Measurements from ENCODE around the gene IL6ST. TPM values are rescaled to one million over a fixed set of nuclear protein-coding genes. Genes with fewer than 3 reads are reported as not detected.
A peak's percentile ranks its signal among the peaks of the same experiment; 100 is the strongest.

IL6ST gene
- total RNA-seq, 1 donor from 2014 or later: 37.7 TPM

- Mint-ChIP-seq H3K36me3 (ENCODE audit: unreplicated experiment) (peaks cover 5% of the 10 kb centered on the region), H3K27ac (ENCODE audit: unreplicated experiment) (no peak overlapping the region), H3K9me3 (ENCODE audit: unreplicated experiment) (peaks cover 5% of the 10 kb centered on the region), H3K4me3 (ENCODE audit: unreplicated experiment) (no peak overlapping the region), H3K27me3 (ENCODE audit: unreplicated experiment) (peaks cover 2% of the 10 kb centered on the region), H3K4me1 (ENCODE audit: low read depth, unreplicated experiment) (peaks cover 2% of the 10 kb centered on the region)
- no peak for DNase-seq
- TF ChIP-seq CTCF (IDR thresholded peaks at IDR 0.05; ENCODE audit: partially characterized antibody, unreplicated experiment): no peak
Measured at GRCh38 chr5:55997742-55998351, 3.1 kb upstream of the IL6ST start.

- peaks cover 5% of the 10 kb centered on the region for H3K9me3 Mint-ChIP-seq (ENCODE audit: unreplicated experiment)
- peaks cover 2% of the 10 kb centered on the region for H3K4me1 Mint-ChIP-seq (ENCODE audit: low read depth, unreplicated experiment)
- no peaks in the 10 kb centered on the region for H3K36me3 Mint-ChIP-seq (ENCODE audit: unreplicated experiment)
- peak; percentile 98 for DNase-seq
- no peak for TF ChIP-seq CTCF (IDR thresholded peaks at IDR 0.05; ENCODE audit: partially characterized antibody, unreplicated experiment)
- H3K4me3 Mint-ChIP-seq (ENCODE audit: unreplicated experiment): peak overlapping the region; percentile 88
- H3K27ac Mint-ChIP-seq (ENCODE audit: unreplicated experiment): peak overlapping the region; percentile 5
- H3K27me3 Mint-ChIP-seq (ENCODE audit: unreplicated experiment): peaks cover 2% of the 10 kb centered on the region
Measured at GRCh38 chr5:55994998-55995914, 493 bp upstream of the IL6ST start.

- no peak for TF ChIP-seq CTCF (IDR thresholded peaks at IDR 0.05; ENCODE audit: partially characterized antibody, unreplicated experiment)
- H3K9me3 Mint-ChIP-seq (ENCODE audit: unreplicated experiment): peaks cover 5% of the 10 kb centered on the region
- H3K27me3 Mint-ChIP-seq (ENCODE audit: unreplicated experiment): peaks cover 2% of the 10 kb centered on the region
- H3K4me3 Mint-ChIP-seq (ENCODE audit: unreplicated experiment): peak overlapping the region; percentile 95
- no peaks in the 10 kb centered on the region for H3K36me3 Mint-ChIP-seq (ENCODE audit: unreplicated experiment)
- H3K4me1 Mint-ChIP-seq (ENCODE audit: low read depth, unreplicated experiment): peaks cover 2% of the 10 kb centered on the region
- H3K27ac Mint-ChIP-seq (ENCODE audit: unreplicated experiment): peak overlapping the region; percentile 53
- DNase-seq: no peak
Measured at GRCh38 chr5:55993731-55994494, 850 bp downstream of the IL6ST start.

GRCh38 chr5:55993013-55993412, 1.8 kb downstream of the IL6ST start:
- no peak for TF ChIP-seq CTCF (IDR thresholded peaks at IDR 0.05; ENCODE audit: partially characterized antibody, unreplicated experiment)
- Mint-ChIP-seq H3K36me3 (ENCODE audit: unreplicated experiment) (no peaks in the 10 kb centered on the region), H3K27ac (ENCODE audit: unreplicated experiment) (no peak overlapping the region), H3K4me1 (ENCODE audit: low read depth, unreplicated experiment) (peaks cover 2% of the 10 kb centered on the region), H3K4me3 (ENCODE audit: unreplicated experiment) (peak overlapping the region; percentile 27), H3K27me3 (ENCODE audit: unreplicated experiment) (peaks cover 2% of the 10 kb centered on the region), H3K9me3 (ENCODE audit: unreplicated experiment) (peaks cover 5% of the 10 kb centered on the region)
- no peak for DNase-seq
